ENCODE measurements around the gene SLC44A2. TPM values are rescaled to one million over a fixed set of nuclear protein-coding genes. Genes with fewer than 3 reads are reported as not detected.

Gene SLC44A2
- total and polyA plus RNA-seq, 2 experiments from 2014 or later = 43.2 to 65.0 TPM

- ATAC-seq = peak; percentile 87
- peak overlapping the region; percentile 91 for H2AFZ ChIP-seq
Measured at GRCh38 chr19:10602330-10603083, 22.8 kb upstream of the SLC44A2 start.

More at GRCh38 chr19:10602330-10603083, 22.8 kb upstream of the SLC44A2 start:
- no peaks in the 10 kb centered on the region for H3K36me3 ChIP-seq (ENCODE audit: insufficient read depth)
- no peak for TF ChIP-seq CREB1 (CRISPR knock-in tag; IDR thresholded peaks at IDR 0.05; ENCODE audit: low read depth)
- no peak for TF ChIP-seq STAT1 (IDR thresholded peaks at IDR 0.05; ENCODE audit: unreplicated experiment)
- peak; percentile 76 for TF ChIP-seq POLR2AphosphoS5 (IDR thresholded peaks at IDR 0.05; ENCODE audit: low read depth)
- TF ChIP-seq ZNF114 (CRISPR knock-in tag; IDR thresholded peaks at IDR 0.05) = no peak
- no peak for TF ChIP-seq ZNF462 (CRISPR knock-in tag; IDR thresholded peaks at IDR 0.05)
- DNase-seq (ENCODE audit: low spot score) = peak; percentile 91
- Mint-ChIP-seq H3K4me1 (peaks cover 17% of the 10 kb centered on the region), H3K27me3 (ENCODE audit: insufficient read depth, low read depth, poor library complexity) (peaks cover 6% of the 10 kb centered on the region), H3K4me3 (peak overlapping the region; percentile 83), H3K9me3 (no peaks in the 10 kb centered on the region), H3K36me3 (ENCODE audit: low read depth) (no peaks in the 10 kb centered on the region; the same call in 2 of the 3 replicates), H3K27ac (no peak overlapping the region)
- no peaks in the 10 kb centered on the region for H3K27me3 ChIP-seq (ENCODE audit: insufficient read depth)
- H4K20me1 ChIP-seq (replicated peaks; ENCODE audit: insufficient read depth) = no peaks in the 10 kb centered on the region
- H3K4me2 ChIP-seq = peak overlapping the region; percentile 100
- H3K4me1 ChIP-seq (ENCODE audit: insufficient read depth) = peaks cover 12% of the 10 kb centered on the region
- H3K79me2 ChIP-seq (replicated peaks; ENCODE audit: insufficient read depth) = peaks cover 13% of the 10 kb centered on the region
- H3K9me2 ChIP-seq (ENCODE audit: insufficient read depth) = no peaks in the 10 kb centered on the region
- peak overlapping the region; percentile 68; the same call in 1 of the 2 replicates for H3K27ac ChIP-seq (ENCODE audit: low read depth)
- H3K4me3 ChIP-seq = peak overlapping the region; percentile 93
- H3F3A ChIP-seq (replicated peaks; ENCODE audit: low read depth) = peaks cover 19% of the 10 kb centered on the region; the same call in 1 of the 2 replicates
